GM18508 (cell line): ENCODE measurements around the gene SALL4.
"Not testable (repeated sequence)": the region's sequence is repeated elsewhere in the genome, so short reads cannot be mapped to it uniquely, and the experiment has no call there.

Experiments used
- ATAC-seq: cut with Tn5 transposase; IDR thresholded peaks from one replicate; pipeline ENCODE4 v1.9.1; 2021; ENCODE audit warnings: moderate number of reproducible peaks; ENCODE audit not compliant: insufficient read depth, unreplicated experiment

The SALL4 gene

DNA sequence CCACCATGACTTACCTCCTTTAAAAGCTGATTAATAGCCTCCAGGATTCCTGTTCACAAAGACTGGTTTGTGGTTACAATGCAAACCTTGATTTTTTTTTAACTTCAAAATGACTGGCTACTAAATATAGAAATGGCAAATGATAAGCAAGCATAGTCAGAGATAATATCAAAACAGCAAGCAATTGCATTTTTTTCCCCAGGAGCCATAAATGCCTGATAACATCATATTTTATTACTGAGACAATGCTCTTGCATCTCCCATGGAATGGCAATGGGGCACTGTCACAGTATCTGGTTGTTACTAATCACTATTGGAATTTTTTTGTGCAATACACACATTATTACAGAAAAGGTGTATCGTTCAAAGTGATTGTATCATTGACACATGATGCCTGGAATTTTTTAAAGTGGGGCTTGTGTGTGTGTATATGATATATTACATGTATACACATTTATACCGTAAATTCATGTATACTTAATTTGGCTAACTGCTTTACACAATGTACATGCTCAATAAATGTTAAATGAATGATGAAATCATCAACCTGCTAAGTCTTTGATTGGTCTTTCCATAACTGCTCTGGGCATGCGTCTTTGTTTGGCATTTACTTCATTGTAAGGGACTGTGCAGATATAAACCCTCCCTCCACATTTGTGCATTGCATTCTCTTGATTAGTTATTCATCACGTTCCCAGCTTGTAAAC, 980 bp upstream of the SALL4 start:
- ATAC-seq = no peak

DNA sequence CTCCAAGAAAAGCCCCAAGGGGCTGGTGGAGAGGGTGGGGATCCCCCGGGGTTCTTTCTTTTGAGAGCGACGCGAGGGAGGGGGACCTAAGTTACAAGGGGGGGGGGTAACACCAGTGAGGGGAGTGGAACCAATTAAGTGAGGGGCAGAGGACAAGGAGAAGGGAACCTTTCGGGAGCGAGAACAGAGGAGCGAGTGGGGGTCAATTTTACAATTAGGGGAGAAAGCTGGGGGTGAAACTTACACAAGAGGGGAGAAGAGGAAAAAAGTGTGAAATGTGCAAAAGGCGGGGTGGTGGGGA, 548 bp downstream of the SALL4 start:
- ATAC-seq = no peak

DNA sequence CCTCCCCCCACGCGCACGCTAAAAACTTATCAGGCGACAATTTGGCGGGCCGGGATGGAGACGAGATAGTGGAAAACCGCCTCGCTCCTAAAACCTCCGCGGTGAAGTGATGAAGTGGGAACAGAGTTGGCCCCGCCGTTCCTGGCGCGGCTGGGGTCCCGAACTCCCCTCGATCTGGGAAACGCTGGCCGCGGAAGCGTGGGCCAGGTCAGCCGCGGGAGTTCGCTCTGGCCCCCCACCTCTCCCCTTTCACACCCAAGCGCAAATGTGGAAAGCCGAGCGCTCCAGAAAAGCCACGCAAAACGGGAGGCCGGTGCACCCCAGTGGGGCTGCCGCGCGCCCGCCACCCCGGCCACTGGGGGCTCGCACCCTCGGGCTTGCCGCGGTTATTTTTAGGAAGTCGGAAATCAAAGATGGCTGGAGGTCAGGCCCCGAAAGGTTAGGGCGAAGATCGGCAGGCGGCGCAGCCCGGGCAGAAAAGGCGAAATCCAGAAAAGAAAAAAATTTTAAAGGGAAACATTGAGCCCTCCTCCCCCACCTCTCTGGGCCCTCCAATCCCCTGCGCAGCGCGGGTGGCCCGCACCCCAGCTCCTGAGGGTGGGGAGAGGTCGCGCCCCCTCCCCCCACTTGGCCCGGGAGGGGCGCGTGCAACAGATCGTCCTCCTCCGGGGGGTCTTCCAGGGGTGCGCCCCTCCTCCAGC, 1.0 kb downstream of the SALL4 start:
- ATAC-seq = no peak

DNA sequence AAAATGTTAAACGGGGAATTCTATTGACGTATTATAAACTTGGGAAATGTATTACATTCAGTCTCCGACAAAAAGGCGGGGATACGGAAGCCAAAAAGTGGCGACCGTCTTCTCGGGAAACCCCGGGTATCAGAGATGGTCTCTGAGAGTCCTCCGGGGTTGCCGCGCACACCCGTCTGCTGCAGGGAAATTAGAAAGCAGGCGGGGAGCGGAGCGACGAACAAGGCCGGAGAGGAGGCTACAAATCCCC, 1.5 kb downstream of the SALL4 start:
- no peak for ATAC-seq

DNA sequence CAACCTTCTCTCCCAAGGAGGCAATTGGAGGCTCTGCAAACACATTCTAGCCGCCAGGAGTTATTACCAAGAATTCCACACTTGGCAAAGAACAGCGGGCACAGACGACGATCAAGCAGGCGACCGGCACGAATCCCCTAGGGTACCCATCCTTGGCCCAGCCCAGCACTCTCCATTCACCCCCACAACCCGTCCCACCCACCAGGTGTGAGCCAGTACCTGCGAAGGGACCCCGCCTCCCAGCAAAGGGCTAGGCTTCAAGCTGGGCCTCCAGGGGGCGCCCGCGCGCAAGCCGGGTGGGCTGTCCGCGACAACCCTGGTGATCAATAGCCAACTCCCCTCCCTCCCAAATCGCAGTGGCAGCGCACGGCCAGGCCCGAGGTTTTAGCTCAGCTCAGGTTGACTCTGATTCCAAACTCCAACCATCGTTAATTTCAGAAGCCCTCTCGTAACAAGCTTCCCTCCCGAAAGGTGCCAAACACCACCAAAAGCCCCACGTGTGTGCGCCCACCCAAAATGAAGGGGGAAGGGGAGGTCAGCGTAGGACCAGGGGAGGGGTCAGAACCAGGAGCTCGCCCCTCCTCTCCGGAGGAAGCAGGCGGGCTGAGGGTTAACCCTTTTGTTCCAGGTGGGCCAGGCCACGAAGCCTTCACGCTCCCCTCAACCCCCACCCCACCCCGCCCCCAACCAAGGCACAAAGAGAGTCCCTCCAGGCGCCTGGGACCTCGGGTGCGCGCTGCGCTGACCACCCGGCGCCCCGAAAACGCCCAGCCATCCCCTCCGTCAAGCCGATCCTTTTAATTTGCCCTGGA, 2.1 kb downstream of the SALL4 start:
- ATAC-seq = no peak

DNA sequence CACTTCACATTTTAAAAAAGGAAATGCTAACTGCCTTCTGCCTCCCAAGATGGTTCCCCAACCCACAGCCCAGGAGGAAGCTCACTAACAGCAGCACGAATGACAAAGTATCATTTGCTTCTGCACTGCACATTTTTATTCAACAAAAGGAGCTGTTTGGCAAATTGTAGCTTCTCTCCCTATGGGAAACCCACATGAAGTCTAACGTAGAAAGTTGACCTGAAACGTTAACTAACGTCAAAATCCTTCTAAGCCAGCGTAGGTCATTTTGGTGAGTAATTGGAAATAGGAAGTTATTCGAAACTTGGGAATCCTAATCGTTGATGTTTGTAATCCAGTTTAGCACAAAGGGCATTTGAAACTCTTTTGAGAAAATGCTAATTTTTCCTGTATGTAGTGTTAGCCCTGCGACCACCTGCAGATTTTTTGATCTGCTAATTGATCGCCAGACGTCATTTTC, 2.9 kb downstream of the SALL4 start:
- no peak for ATAC-seq

DNA sequence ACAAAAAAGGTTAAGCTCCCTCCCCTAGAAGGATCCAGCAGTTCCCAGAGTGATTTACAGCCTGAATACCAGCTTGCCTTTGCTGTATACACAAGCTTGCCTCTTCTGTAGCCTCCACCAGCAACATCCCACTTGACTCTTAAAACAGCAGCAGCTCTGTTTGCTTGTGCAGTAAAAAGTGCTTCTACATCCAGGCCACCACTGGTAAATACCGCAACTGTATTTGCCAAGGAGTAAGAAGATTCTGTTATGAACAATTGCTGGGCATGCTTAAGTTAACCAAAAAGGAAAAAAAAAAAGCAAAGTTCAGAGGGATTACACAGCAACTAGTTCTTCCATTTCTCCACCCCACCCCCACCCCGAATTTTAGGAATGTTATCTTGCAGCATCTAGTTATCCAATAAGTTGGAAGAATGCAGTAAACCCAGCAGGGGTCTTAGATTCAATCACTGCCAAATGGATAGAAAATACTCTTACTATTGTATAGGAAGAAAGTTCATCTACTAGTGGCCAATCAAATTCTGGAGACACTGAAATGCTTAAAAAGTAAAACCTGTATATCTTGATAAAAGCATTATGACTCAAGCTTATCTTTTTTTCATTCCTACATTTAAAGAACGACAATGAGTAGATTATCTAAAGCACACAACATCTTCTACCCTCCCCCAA, 4.8 kb downstream of the SALL4 start:
- no peak for ATAC-seq

DNA sequence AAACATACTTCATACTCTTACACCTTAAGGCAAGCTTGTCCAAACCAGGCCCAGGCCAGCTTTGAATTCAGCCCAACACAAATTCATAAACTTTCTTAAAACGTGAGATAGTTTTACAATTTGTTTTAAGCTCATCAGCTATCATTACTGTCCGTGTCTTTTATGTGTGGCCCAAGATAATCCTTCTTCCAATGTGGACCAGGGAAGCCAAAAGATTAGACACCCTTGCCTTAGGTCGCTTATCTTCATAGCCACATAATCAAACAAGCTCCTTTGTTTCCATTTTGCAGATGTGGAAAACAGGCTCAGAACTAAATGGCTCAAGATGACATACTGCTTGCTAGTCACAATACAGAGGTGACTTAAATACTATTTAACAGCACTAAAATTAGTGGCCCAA, 6.0 kb downstream of the SALL4 start:
- ATAC-seq = no peak

DNA sequence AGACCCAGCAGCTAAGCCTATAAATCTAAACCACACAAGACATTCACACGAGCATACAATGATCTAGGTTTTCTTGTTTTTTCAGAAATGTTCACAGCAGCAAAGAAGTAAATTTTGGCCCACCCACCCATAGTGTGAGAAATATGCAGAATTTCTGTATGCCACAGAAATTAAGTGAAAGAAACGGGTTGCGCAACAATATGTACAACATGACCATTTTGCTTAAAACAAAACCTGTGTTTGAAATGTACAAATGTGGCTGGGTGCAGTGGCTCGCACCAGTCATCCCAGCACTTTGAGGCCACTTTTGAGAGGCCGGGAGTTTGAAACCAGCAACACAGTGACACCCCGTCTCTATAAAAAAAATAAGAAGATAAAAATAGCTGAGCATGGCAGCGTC, 9.4 kb downstream of the SALL4 start:
- no peak for ATAC-seq

DNA sequence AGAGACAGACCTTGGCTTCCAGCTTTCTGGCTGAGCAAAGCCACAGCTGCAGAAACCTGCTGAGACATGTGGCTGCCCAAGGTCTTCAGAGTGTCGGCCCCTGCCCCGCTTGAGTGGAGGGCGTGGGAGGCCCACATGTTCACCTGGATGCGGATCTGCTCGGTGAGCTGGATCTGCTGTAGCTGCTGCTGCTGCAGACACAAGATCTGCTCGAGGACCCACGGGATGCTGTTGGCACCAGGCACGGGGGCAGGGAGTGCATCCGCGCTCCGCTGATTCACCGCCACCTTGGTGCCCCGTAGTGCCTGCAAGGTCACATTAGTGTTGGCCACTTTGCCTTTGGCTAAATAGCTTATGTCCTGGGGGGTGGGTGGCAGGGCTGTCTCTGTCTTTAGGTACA, 10.7 kb downstream of the SALL4 start:
- no peak for ATAC-seq

DNA sequence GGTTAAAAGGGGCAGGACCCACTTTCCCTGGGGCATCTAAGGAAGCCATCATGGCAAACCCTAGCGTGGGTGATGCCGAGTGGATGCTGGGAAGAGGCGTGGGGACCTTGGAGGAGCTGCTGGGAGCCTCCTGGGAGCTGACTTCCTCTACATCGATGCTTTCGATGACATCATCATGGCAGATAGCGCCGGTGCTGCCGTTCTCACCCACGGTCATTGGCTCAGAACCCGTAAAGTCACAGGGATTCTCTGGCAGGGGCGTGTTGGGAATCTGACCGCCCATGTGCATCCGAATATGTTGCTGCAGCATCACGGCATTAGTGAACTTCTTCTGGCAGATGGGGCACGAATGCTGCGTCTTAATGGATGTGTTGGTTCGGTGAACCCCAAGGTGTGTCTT, 12.1 kb downstream of the SALL4 start:
- ATAC-seq = no peak

DNA sequence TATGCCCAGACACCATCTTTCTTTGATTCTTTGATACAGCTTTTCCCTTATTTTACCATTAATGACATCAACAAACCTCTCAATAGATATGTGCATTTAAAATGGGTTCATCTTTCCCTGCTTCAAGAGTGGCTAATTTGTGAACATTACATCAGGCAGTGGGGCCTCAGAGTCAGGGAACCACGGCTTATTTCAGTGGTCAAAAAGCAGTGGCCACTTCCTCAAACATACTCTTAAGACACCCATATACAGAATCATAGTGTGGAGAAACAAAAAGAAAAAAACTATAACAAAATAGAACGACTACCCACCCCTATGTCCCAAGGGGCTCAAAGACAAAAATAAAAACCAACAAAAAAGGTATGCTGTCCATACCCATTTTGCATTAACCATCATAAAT, 12.9 kb downstream of the SALL4 start:
- ATAC-seq = no peak

DNA sequence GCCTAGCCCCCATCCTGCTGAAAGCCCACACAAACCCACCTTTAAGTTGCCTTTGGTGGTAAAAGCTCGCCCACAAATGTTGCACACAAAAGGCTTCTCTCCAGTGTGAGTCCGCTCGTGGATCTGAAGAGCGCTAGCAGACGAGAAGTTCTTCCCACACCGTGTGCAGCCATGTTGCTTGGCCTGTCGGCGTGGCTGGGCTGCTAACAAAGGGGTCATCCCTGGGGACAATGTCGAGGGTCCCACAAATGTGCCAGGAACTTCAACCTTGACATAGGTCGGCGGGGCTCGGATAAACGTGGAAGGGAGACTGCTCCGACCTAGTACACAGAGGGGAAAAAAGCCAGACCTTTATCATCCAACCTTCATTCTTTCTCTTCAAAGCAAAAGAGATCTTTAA, 13.5 kb downstream of the SALL4 start:
- ATAC-seq = no peak

DNA sequence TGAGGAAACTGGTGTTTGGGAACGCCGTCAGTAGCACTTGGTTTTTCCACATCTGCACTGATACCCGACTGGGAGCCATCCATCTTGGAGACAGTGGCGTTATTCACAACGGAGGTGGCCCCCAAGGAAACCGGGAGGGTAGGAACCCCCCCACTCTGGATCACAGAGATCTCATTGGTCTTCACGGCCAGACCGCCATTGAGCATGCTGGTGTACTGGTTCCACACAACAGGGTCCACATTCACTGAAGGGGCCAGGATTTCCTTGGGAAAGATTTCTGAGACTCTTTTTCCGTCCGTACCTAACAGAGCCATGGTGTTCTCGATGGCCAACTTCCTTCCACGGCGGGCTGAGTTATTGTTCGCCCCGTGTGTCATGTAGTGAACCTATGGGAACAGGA, 18.0 kb downstream of the SALL4 start:
- no peak for ATAC-seq

DNA sequence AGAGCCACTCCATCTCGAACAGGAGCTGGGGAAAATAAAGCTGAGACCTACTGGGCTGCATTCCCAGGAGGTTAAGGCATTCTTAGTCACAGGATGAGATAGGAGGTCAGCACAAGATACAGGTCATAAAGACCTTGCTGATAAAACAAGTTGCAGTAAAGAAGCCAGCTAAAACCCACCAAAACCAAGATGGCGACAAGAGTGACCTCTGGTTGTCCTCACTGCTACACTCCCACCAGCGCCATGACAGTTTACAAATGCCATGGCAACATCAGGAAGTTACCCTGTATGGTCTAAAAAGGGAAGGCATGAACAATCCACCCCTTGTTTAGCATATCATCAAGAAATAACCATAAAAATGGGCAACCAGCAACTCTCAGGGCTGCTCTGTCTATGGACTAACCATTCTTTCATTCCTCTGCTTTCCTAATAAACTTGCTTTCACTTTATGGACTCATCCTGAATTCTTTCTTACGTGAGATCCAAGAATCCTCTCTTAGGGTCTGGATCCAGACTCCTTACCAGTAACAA, 24.0 kb downstream of the SALL4 start:
- not testable (repeated sequence) for ATAC-seq

DNA sequence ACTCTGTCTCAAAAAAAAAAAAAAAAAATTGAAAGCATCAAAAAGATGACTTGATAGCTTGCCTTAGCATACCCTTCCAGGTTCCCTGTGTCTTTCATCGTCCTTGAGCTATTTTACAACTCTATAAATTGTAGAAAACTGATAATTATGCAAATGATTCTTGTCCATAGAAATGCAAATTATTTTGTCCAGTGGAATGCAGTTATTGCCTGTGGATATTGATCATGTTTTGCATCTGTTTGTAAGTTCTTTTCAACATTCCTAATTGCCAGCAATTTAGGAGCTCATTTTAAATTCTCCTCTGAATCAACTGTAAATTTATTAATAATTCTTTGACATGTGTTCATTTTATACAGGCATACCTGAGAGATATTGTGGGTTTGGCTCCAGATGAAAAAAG, 27.1 kb downstream of the SALL4 start:
- ATAC-seq = no peak

DNA sequence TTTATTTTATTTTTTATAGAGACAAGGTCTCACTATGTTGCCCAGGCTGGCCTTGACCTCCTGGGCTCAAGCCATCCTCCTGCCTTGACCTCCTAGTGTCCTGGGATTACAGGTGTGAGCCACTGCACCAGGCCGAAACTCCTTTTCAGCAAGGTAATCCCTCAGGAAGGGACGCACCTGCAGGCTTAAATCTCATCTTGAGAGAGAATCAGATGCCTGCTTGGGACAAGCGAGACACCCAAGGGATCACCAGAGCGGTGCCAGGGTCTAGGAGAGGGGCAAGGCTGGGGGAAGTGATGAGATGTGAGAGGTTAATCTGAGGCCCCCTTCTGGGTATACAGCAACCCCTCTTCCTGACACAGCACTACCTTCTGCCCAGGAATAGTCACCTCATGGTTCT, 30.1 kb downstream of the SALL4 start:
- ATAC-seq = no peak

DNA sequence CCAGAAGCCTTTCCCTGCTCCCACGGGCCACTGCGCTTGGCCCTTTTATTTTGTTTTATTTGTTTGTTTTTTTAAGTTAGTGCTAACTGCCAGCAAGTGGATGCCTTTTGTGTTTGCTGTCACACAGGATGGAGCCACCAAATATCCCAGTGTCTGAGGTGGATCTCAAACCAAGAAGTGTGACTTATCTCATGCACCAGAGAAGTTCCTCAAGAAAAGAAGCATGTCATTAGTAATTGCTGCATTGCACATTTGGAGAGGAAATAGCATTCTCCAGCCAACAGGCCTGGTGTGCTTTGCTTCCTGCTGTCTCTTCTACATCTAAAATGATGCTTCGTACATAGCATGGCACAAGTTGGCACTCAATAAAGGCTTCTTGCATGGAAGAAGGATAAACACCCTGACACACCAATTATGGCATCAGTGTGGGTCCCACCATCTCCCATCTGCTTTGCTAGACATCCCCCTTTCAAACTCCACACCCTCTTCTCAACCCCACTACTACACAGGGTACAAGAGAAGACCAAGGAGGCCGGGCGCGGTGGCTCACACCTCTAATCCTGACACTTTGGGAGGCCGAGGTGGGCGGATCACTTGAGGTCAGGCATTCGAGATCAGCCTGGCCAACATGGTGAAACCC, 32.2 kb downstream of the SALL4 start:
- no peak for ATAC-seq

DNA sequence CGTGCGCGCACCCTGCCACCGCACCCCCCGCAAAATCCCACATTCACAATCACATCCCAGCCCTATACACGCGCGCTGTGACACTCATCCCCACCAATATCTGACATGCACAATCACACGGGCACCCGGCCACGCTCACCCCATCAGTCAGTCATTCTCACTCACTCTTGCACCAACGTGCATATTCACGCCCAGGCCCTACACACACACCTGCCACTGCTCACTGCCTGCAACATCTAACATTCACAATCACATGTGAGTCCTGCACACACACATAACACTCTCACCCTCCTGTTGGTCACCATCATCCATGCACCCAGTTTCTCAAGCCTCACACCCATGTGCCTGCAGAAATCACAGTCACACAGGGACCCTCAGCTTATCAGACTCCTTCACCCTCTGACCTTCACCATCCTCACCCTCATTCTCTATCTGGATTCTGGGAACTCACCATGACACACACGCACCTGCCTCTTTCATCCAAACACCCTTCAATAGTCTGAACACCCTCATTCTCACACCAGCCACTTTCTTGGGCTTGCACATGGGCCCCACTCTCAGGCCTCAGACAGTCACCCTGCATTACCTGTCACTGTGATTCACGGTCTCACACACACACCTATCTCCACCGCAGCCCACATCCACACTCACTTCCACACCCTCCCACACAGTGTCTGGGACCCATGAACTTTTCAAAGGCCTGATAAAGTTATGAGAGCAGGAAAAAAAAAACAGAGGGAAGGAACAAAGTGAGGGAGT, 33.4 kb downstream of the SALL4 start:
- no peak for ATAC-seq
